Caco-2 (cell line): ENCODE results near the gene SLC22A6. TPM values are rescaled to one million over a fixed set of nuclear protein-coding genes. Genes with fewer than 3 reads are reported as not detected.

Experiments used
- BruUV-seq: library from RNA; stranded (reverse); fragments of 400-500 nt; replicated peaks from 2 replicates; lab custom pipeline; 2021; lab: Mats Ljungman, UMichigan
- CTCF ChIA-PET: fragments of 300-600 bp; sonication (Branson Sonifier 250); formaldehyde crosslinking; loops from one replicate; lab custom pipeline; 2022; ENCODE audit warnings: antibody characterized with exemption; lab: Charles Lee
- POLR2A ChIA-PET: fragments of 300-600 bp; sonication (Branson Sonifier 250); formaldehyde crosslinking; loops from one replicate; lab custom pipeline; 2022; ENCODE audit warnings: antibody characterized with exemption; lab: Charles Lee
- DNase-seq, 2 experiments: peaks; one replicate each; pipeline versions ENCODE4 v3.0.0 to v3.0.0-alpha.2; 2020 to 2022
- H3K27me3 ChIP-seq: replicated peaks from 2 replicates; pipeline ENCODE4 v1.6.0; 2011; ENCODE audit warnings: low read length; ENCODE audit not compliant: control insufficient read depth, insufficient read depth
- H3K36me3 ChIP-seq: 2 replicates; pipeline ENCODE4 v1.5.1; 2011; ENCODE audit warnings: low read length; ENCODE audit not compliant: control insufficient read depth, insufficient read depth
- H3K4me1 ChIP-seq: fragments of 250-450 bp; sonication (Bioruptor Pico); 2 replicates; pipeline ENCODE4 v1.5.1; 2020; ENCODE audit warnings: mild to moderate bottlenecking
- H3K4me3 ChIP-seq: 2 replicates; pipeline ENCODE4 v1.5.1; 2011; ENCODE audit warnings: low read depth, mild to moderate bottlenecking, control low read depth, low read length
- H3K9me3 ChIP-seq: fragments of 250-450 bp; sonication (Bioruptor Pico); 2 replicates; pipeline ENCODE4 v1.5.1; 2020; ENCODE audit warnings: mild to moderate bottlenecking, moderate library complexity
- H3K27ac Mint-ChIP-seq: one replicate; pipeline ENCODE4 v1.8.0; 2022; ENCODE audit warnings: mixed read lengths; ENCODE audit not compliant: unreplicated experiment
- H3K27me3 Mint-ChIP-seq: one replicate; pipeline ENCODE4 v1.8.0; 2022; ENCODE audit warnings: mixed read lengths; ENCODE audit not compliant: insufficient read depth, unreplicated experiment
- H3K36me3 Mint-ChIP-seq: one replicate; pipeline ENCODE4 v1.8.0; 2022; ENCODE audit warnings: mild to moderate bottlenecking, mixed read lengths; ENCODE audit not compliant: insufficient read depth, unreplicated experiment
- H3K4me1 Mint-ChIP-seq: one replicate; pipeline ENCODE4 v1.8.0; 2022; ENCODE audit warnings: low read depth, mixed read lengths; ENCODE audit not compliant: unreplicated experiment
- H3K4me3 Mint-ChIP-seq: one replicate; pipeline ENCODE4 v1.8.0; 2022; ENCODE audit warnings: mild to moderate bottlenecking, moderate library complexity, mixed read lengths; ENCODE audit not compliant: unreplicated experiment
- H3K9me3 Mint-ChIP-seq: one replicate; pipeline ENCODE4 v1.8.0; 2022; ENCODE audit warnings: mixed read lengths; ENCODE audit not compliant: unreplicated experiment
- CTCF ChIP-seq, 2 experiments: fragments of 200-600 bp in 1 of 2; IDR thresholded peaks; 1 replicate in 1 of 2; 2 replicates in 1 of 2; pipeline versions ENCODE4 v1.5.1 to v1.8.0; 2011 to 2022; ENCODE audit warnings: antibody characterized with exemption in 1 of 2, control low read depth in 1 of 2, inconsistent platforms in 1 of 2, low read depth in 1 of 2, low read length in 1 of 2, mild to moderate bottlenecking in 1 of 2, moderate library complexity in 1 of 2; ENCODE audit not compliant: insufficient read depth in 1 of 2, severe bottlenecking in 1 of 2, unreplicated experiment in 1 of 2
- intact Hi-C: fragments of 100-400 bp; cut with micrococcal nuclease; formaldehyde crosslinking; loops from one replicate; pipeline ENCODE4 v1.10.0; 2022; ENCODE audit not compliant: unreplicated experiment
- total RNA-seq: library from RNA; stranded (reverse); gene quantifications from 2 replicates; pipeline ENCODE4 v1.2.3, GENCODE V29; 2022

Gene SLC22A6
- total RNA-seq, 1 experiment from 2014 or later, result not detected

- Histone ChIP-seq H3K36me3 (no peaks in the 10 kb centered on the region), H3K4me1 (no peaks in the 10 kb centered on the region), H3K27me3 (no peaks in the 10 kb centered on the region; the same call in 1 of the 2 replicates), H3K9me3 (no peaks in the 10 kb centered on the region), H3K4me3 (no peak overlapping the region)
- Mint-ChIP-seq H3K27ac (no peak overlapping the region), H3K9me3 (no peaks in the 10 kb centered on the region), H3K4me3 (no peak overlapping the region), H3K27me3 (peaks cover 5% of the 10 kb centered on the region), H3K36me3 (no peaks in the 10 kb centered on the region), H3K4me1 (no peaks in the 10 kb centered on the region)
- no peak for TF ChIP-seq CTCF (IDR thresholded peaks at IDR 0.05; ENCODE audit: insufficient read depth in 1 of 2, low read depth in 1 of 2, low read length in 1 of 2, severe bottlenecking in 1 of 2, unreplicated experiment in 1 of 2)
- POLR2A ChIA-PET, result no interaction called here
- CTCF ChIA-PET, result no interaction called here
- peak in 1 of 2 experiments; percentile 39 for DNase-seq
- no TSS peak for BruUV-seq
- intact Hi-C loops, result no loop called here
Measured at GRCh38 chr11:62980133-62980760, 4.5 kb downstream of the SLC22A6 start.

- Histone ChIP-seq H3K4me3 (no peak overlapping the region), H3K27me3 (no peaks in the 10 kb centered on the region; the same call in 1 of the 2 replicates), H3K36me3 (no peaks in the 10 kb centered on the region), H3K4me1 (no peaks in the 10 kb centered on the region), H3K9me3 (no peaks in the 10 kb centered on the region)
- intact Hi-C loops, result no loop called here
- BruUV-seq, result no TSS peak
- Mint-ChIP-seq H3K27ac (no peak overlapping the region), H3K36me3 (no peaks in the 10 kb centered on the region), H3K4me1 (no peaks in the 10 kb centered on the region), H3K9me3 (no peaks in the 10 kb centered on the region), H3K4me3 (no peak overlapping the region), H3K27me3 (no peaks in the 10 kb centered on the region)
- DNase-seq, result no peak
- ChIA-PET POLR2A (no interaction called here), CTCF (interaction anchor here (0.7 to 4.0 kb wide), 5 partner anchors 11 to 78 kb away, joined by 4 to 32 read pairs (median 8); no protein-coding TSS in a partner anchor)
- no peak for TF ChIP-seq CTCF (IDR thresholded peaks at IDR 0.05; ENCODE audit: insufficient read depth in 1 of 2, low read depth in 1 of 2, low read length in 1 of 2, severe bottlenecking in 1 of 2, unreplicated experiment in 1 of 2)
Measured at GRCh38 chr11:62976109-62976508, 8.7 kb downstream of the SLC22A6 start.

GRCh38 chr11:62974848-62975522, 9.8 kb downstream of the SLC22A6 start:
- ChIA-PET POLR2A (no interaction called here), CTCF (interaction anchor here (0.5 to 4.0 kb wide), 11 partner anchors 13 to 246 kb away, joined by 3 to 32 read pairs (median 5); no protein-coding TSS in a partner anchor)
- no peaks in the 10 kb centered on the region for H3K9me3 Mint-ChIP-seq
- DNase-seq, result peak in 1 of 2 experiments; percentile 49
- Histone ChIP-seq H3K27me3 (no peaks in the 10 kb centered on the region; the same call in 1 of the 2 replicates), H3K36me3 (no peaks in the 10 kb centered on the region), H3K4me1 (no peaks in the 10 kb centered on the region), H3K9me3 (no peaks in the 10 kb centered on the region), H3K4me3 (no peak overlapping the region)
- H3K27me3 Mint-ChIP-seq, result no peaks in the 10 kb centered on the region
- TF ChIP-seq CTCF (IDR thresholded peaks at IDR 0.05; ENCODE audit: insufficient read depth in 1 of 2, low read depth in 1 of 2, low read length in 1 of 2, severe bottlenecking in 1 of 2, unreplicated experiment in 1 of 2), result peak; percentile 44 to 65
- H3K36me3 Mint-ChIP-seq, result no peaks in the 10 kb centered on the region
- no peaks in the 10 kb centered on the region for H3K4me1 Mint-ChIP-seq
- no peak overlapping the region for H3K4me3 Mint-ChIP-seq
- BruUV-seq, result no TSS peak
- H3K27ac Mint-ChIP-seq, result no peak overlapping the region
- intact Hi-C loops, result loop anchor here (1.0 kb wide), 1 partner anchor 66 kb away; no protein-coding TSS in a partner anchor
